ENCODE data around the gene SEPTIN12. TPM values are rescaled to one million over a fixed set of nuclear protein-coding genes. Genes with fewer than 3 reads are reported as not detected.

The SEPTIN12 gene
- total RNA-seq, 1 donor from 2014 or later = not detected

DNA sequence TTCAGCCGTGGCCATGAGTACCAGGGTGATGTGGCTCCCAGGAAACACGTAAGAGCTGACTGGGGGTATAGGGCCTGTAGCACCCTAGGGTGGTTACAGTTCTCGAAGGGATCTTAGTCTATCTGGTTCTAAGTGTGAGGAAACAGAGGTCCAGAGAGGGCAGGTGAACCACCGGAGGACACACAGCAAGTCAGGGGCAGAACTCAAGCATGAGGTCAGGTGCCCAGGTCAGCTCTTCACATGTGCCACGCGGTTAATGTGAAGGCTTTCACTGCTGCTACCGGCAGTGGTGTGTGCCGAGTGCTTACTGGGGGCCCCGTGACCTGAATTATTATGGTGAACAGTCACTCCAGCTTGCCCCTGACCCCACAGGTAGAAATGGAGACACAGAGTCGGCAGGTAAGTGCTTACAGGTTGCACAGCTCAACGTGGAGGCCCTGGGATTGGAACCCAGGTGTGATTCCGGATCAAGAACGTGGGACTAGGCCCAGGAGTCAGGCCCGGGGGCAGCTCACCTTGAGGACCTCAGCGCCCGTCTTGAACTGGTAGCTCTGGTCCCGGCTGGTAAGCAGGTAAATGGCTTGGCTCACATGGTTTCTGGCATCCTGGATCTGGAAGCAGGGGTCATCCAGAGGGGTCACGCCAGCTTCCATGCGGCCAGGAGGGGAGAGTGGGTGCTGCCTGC lies 11.2 kb upstream of the SEPTIN12 start:
- no peak for TF ChIP-seq CTCF (IDR thresholded peaks at IDR 0.05)
- no peak for TF ChIP-seq POLR2AphosphoS5 (IDR thresholded peaks at IDR 0.05; ENCODE audit: insufficient read depth in 1 of 2, low read depth in 1 of 2)
- no peak for TF ChIP-seq POLR2A (IDR thresholded peaks at IDR 0.05)
- Histone ChIP-seq H3K36me3 (peaks cover 0 to 11% of the 10 kb centered on the region in 2 donors), H3K27me3 (no peaks in the 10 kb centered on the region), H3K9me3 (no peaks in the 10 kb centered on the region), H3K4me1 (peaks cover 30% of the 10 kb centered on the region), H3K27ac (no peak overlapping the region), H3K4me3 (no peak overlapping the region)
- no peak for DNase-seq (ENCODE audit: extremely low spot score in 2 of 2)
- intact Hi-C loops (cut with DNase I) = no loop called here

- H3K27ac ChIP-seq = no peak overlapping the region
- intact Hi-C loops (cut with DNase I) = no loop called here
- peaks cover 27% of the 10 kb centered on the region for H3K4me1 ChIP-seq
- H3K4me3 ChIP-seq = no peak overlapping the region
- H3K9me3 ChIP-seq = no peaks in the 10 kb centered on the region
- no peak for TF ChIP-seq CTCF (IDR thresholded peaks at IDR 0.05)
- no peak for TF ChIP-seq POLR2AphosphoS5 (IDR thresholded peaks at IDR 0.05; ENCODE audit: insufficient read depth in 1 of 2, low read depth in 1 of 2)
- no peak for TF ChIP-seq POLR2A (IDR thresholded peaks at IDR 0.05)
- no peak for DNase-seq (ENCODE audit: extremely low spot score in 2 of 2)
- no peaks in the 10 kb centered on the region for H3K27me3 ChIP-seq
- H3K36me3 ChIP-seq = peaks cover 0 to 9% of the 10 kb centered on the region in 2 donors
Measured at GRCh38 chr16:4798456-4798855, 10.3 kb upstream of the SEPTIN12 start.

DNA sequence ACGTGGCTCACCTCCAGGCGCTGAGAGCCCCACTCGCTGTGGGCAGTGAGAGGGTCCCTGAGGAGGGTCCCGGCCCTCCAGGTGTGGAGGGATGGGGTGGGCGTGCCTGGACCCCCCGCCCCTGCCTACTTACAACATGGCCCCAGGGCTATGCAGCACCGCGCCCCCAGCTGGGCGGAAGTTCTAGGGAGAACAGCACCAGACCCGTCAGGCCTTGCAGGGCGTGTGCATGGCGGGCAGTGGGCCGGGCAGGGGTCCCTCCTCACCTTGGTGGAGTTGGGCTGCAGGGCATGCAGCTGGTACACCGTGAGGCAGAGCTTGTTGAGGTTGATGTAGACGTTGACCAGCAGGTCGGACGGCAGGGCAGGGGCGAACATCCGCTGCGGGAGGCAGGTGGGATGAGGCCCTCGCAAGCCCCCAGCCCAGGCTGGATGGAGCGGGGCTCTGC lies 9.7 kb upstream of the SEPTIN12 start:
- Histone ChIP-seq H3K4me3 (no peak overlapping the region), H3K27me3 (no peaks in the 10 kb centered on the region), H3K27ac (no peak overlapping the region), H3K9me3 (no peaks in the 10 kb centered on the region), H3K36me3 (peaks cover 0 to 9% of the 10 kb centered on the region in 2 donors), H3K4me1 (peaks cover 22% of the 10 kb centered on the region)
- intact Hi-C loops (cut with DNase I) = no loop called here
- TF ChIP-seq POLR2A (IDR thresholded peaks at IDR 0.05) (no peak), POLR2AphosphoS5 (IDR thresholded peaks at IDR 0.05; ENCODE audit: insufficient read depth in 1 of 2, low read depth in 1 of 2) (no peak), CTCF (IDR thresholded peaks at IDR 0.05) (no peak)
- no peak for DNase-seq (ENCODE audit: extremely low spot score in 2 of 2)

- TF ChIP-seq CTCF (IDR thresholded peaks at IDR 0.05) (no peak), POLR2AphosphoS5 (IDR thresholded peaks at IDR 0.05; ENCODE audit: insufficient read depth in 1 of 2, low read depth in 1 of 2) (no peak), POLR2A (IDR thresholded peaks at IDR 0.05) (no peak)
- H3K27ac ChIP-seq = no peak overlapping the region
- intact Hi-C loops (cut with DNase I) = no loop called here
Measured at GRCh38 chr16:4796982-4797804, 9.0 kb upstream of the SEPTIN12 start.

More at GRCh38 chr16:4796982-4797804, 9.0 kb upstream of the SEPTIN12 start:
- peaks cover 0 to 9% of the 10 kb centered on the region in 2 donors for H3K36me3 ChIP-seq
- DNase-seq (ENCODE audit: extremely low spot score in 2 of 2) = no peak
- no peaks in the 10 kb centered on the region for H3K9me3 ChIP-seq
- H3K4me3 ChIP-seq = no peak overlapping the region
- no peaks in the 10 kb centered on the region for H3K27me3 ChIP-seq
- peaks cover 22% of the 10 kb centered on the region for H3K4me1 ChIP-seq

Measured in vagina (tissue), 2 donors.